PC-3 (cell line): ENCODE data around the gene AVPI1. TPM values are rescaled to one million over a fixed set of nuclear protein-coding genes. Genes with fewer than 3 reads are reported as not detected.

Source experiments
- ATAC-seq: fragments of 200-7000 bp; cut with Tn5 transposase; 2 replicates; pipeline ENCODE4 v1.9.1; 2020; ENCODE audit warnings: mild to moderate bottlenecking, moderate library complexity
- BruUV-seq: library from RNA; stranded (reverse); fragments of 400-500 nt; replicated peaks from 2 replicates; lab custom pipeline; 2021; lab: Mats Ljungman, UMichigan
- CTCF ChIA-PET: fragments of 300-600 bp; sonication (Branson Sonifier 250); formaldehyde crosslinking; loops from one replicate; lab custom pipeline; 2022; ENCODE audit warnings: antibody characterized with exemption; lab: Charles Lee
- POLR2A ChIA-PET: fragments of 300-600 bp; sonication (Branson Sonifier 250); formaldehyde crosslinking; loops from one replicate; lab custom pipeline; 2022; ENCODE audit warnings: antibody characterized with exemption; ENCODE audit not compliant: unreplicated experiment; lab: Charles Lee
- DNase-seq: peaks from one replicate; pipeline ENCODE4 v3.0.0-alpha.2; 2015
- H2AFZ ChIP-seq: fragments of 300-600 bp; sonication (generic); 2 replicates; pipeline ENCODE4 v1.6.0; 2016; ENCODE audit warnings: antibody characterized with exemption, low read length
- H3F3A ChIP-seq: fragments of 300-600 bp; sonication (generic); one replicate; pipeline ENCODE4 v1.6.0; 2017; ENCODE audit warnings: antibody characterized with exemption, low read length, control low read depth, mild to moderate bottlenecking; ENCODE audit not compliant: unreplicated experiment
- H3K27ac ChIP-seq: fragments of 300-600 bp; sonication (generic); 2 replicates; pipeline ENCODE4 v1.5.1; 2016; ENCODE audit warnings: mild to moderate bottlenecking, low read length
- H3K27me3 ChIP-seq: fragments of 300-600 bp; sonication (generic); 2 replicates; pipeline ENCODE4 v1.6.1; 2016; ENCODE audit warnings: low read length, mixed read lengths
- H3K36me3 ChIP-seq: fragments of 300-600 bp; sonication (generic); 2 replicates; pipeline ENCODE4 v1.6.1; 2016; ENCODE audit warnings: low read depth, mixed run types, low read length, mixed read lengths
- H3K4me1 ChIP-seq: fragments of 300-600 bp; sonication (generic); 2 replicates; pipeline ENCODE4 v1.5.1; 2016; ENCODE audit warnings: low read length; ENCODE audit not compliant: insufficient read depth
- H3K4me2 ChIP-seq: fragments of 300-600 bp; sonication (generic); 2 replicates; pipeline ENCODE4 v1.6.0; 2016; ENCODE audit warnings: low read length
- H3K4me3 ChIP-seq: fragments of 300-600 bp; sonication (generic); 2 replicates; pipeline ENCODE4 v1.5.1; 2016; ENCODE audit warnings: mild to moderate bottlenecking, low read length, mixed read lengths
- H3K79me2 ChIP-seq: fragments of 300-600 bp; sonication (generic); 2 replicates; pipeline ENCODE4 v1.6.1; 2017; ENCODE audit warnings: low read length, mixed read lengths
- H3K9ac ChIP-seq: fragments of 300-600 bp; sonication (generic); 2 replicates; pipeline ENCODE4 v1.6.0; 2016; ENCODE audit warnings: mild to moderate bottlenecking, low read length
- H3K9me2 ChIP-seq: fragments of 300-600 bp; sonication (generic); replicated peaks from 2 replicates; pipeline ENCODE4 v1.6.1; 2016; ENCODE audit warnings: mixed run types, low read length, mixed read lengths
- H3K9me3 ChIP-seq: fragments of 300-600 bp; sonication (generic); 2 replicates; pipeline ENCODE4 v1.6.1; 2016; ENCODE audit warnings: low read length, mixed read lengths
- H4K20me1 ChIP-seq: fragments of 300-600 bp; sonication (generic); 2 replicates; pipeline ENCODE4 v1.6.1; 2016; ENCODE audit warnings: low read length, mixed read lengths
- CTCF ChIP-seq: fragments of 300-600 bp; sonication (generic); conservative IDR thresholded peaks from 2 replicates; pipeline ENCODE4 v1.5.1; 2017; ENCODE audit warnings: antibody characterized with exemption, low read depth, mild to moderate bottlenecking, low read length
- EZH2 ChIP-seq: fragments of 300-600 bp; sonication (generic); IDR thresholded peaks from one replicate; pipeline ENCODE4 v1.6.1; 2017; ENCODE audit warnings: antibody characterized with exemption, mild to moderate bottlenecking, low read length; ENCODE audit not compliant: unreplicated experiment
- EZH2phosphoT487 ChIP-seq: fragments of 300-600 bp; sonication (generic); IDR thresholded peaks from 2 replicates; pipeline ENCODE4 v1.6.1; 2018; ENCODE audit warnings: mild to moderate bottlenecking, antibody characterized with exemption, low read length, borderline replicate concordance
- intact Hi-C: fragments of 100-400 bp; cut with micrococcal nuclease; formaldehyde crosslinking; loops from 2 replicates; pipeline ENCODE4 v1.9.0; 2023
- total RNA-seq: library from RNA; depleted of rRNA; stranded (reverse); fragments of >200 nt; gene quantifications from 2 replicates; pipeline ENCODE4 v1.2.3, GENCODE V29; 2014

AVPI1 gene
- total RNA-seq, 1 experiment from 2014 or later: 44.5 TPM

- Histone ChIP-seq H3K4me1 (no peaks in the 10 kb centered on the region), H3K27me3 (no peaks in the 10 kb centered on the region), H3K9me2 (no peaks in the 10 kb centered on the region), H3K9me3 (no peaks in the 10 kb centered on the region), H4K20me1 (no peaks in the 10 kb centered on the region), H3K79me2 (no peaks in the 10 kb centered on the region), H3K27ac (no peak overlapping the region), H3K4me2 (no peak overlapping the region), H3F3A (no peaks in the 10 kb centered on the region), H3K4me3 (no peak overlapping the region), H3K9ac (no peak overlapping the region), H2AFZ (no peak overlapping the region), H3K36me3 (no peaks in the 10 kb centered on the region)
- DNase-seq (no peak), ATAC-seq (no peak)
- intact Hi-C loops: no loop called here
- BruUV-seq: no TSS peak
- ChIA-PET CTCF (no interaction called here), POLR2A (no interaction called here)
- TF ChIP-seq CTCF (no peak), EZH2 (no peak), EZH2phosphoT487 (no peak)
Measured at GRCh38 chr10:97704341-97704740, 17.3 kb upstream of the AVPI1 start.

- Histone ChIP-seq H3K9ac (no peak overlapping the region), H3K9me2 (no peaks in the 10 kb centered on the region), H3K27me3 (no peaks in the 10 kb centered on the region), H3K9me3 (no peaks in the 10 kb centered on the region), H3K27ac (no peak overlapping the region), H3K36me3 (no peaks in the 10 kb centered on the region), H3K79me2 (no peaks in the 10 kb centered on the region), H2AFZ (no peak overlapping the region), H3F3A (no peaks in the 10 kb centered on the region), H3K4me2 (no peak overlapping the region), H4K20me1 (no peaks in the 10 kb centered on the region), H3K4me3 (no peak overlapping the region), H3K4me1 (no peaks in the 10 kb centered on the region)
- intact Hi-C loops: no loop called here
- CTCF ChIA-PET: interaction anchor here (0.6 to 0.9 kb wide), 2 partner anchors 21 to 592 kb away, joined by 3 read pairs; no protein-coding TSS in a partner anchor
- POLR2A ChIA-PET: no interaction called here
- BruUV-seq: no TSS peak
- DNase-seq (no peak), ATAC-seq (no peak)
- TF ChIP-seq EZH2 (no peak), EZH2phosphoT487 (no peak), CTCF (no peak)
Measured at GRCh38 chr10:97703398-97704067, 16.5 kb upstream of the AVPI1 start.
